ENCODE results near the gene POLR3C.

Gene POLR3C

GRCh38 chr1:145878724-145879123 lies 54.7 kb downstream of the POLR3C start:
- no peaks in the 10 kb centered on the region for H3K9me3 ChIP-seq (ENCODE audit: control insufficient read depth, insufficient read depth, low read length)
- H3K9ac ChIP-seq (ENCODE audit: low read depth, low read length), result no peak overlapping the region
- H3K36me3 ChIP-seq (ENCODE audit: control insufficient read depth, insufficient read depth, low read length), result no peaks in the 10 kb centered on the region
- H3K4me1 ChIP-seq (ENCODE audit: control insufficient read depth, insufficient read depth, low read length), result peaks cover 12% of the 10 kb centered on the region
- no peak overlapping the region for H3K4me3 ChIP-seq (ENCODE audit: low read depth, low read length)
- H3K27me3 ChIP-seq (ENCODE audit: control insufficient read depth, insufficient read depth, low read length), result peaks cover 28% of the 10 kb centered on the region

GRCh38 chr1:145879775-145880174 lies 55.8 kb downstream of the POLR3C start:
- peaks cover 12% of the 10 kb centered on the region for H3K4me1 ChIP-seq (ENCODE audit: control insufficient read depth, insufficient read depth, low read length)
- H3K9me3 ChIP-seq (ENCODE audit: control insufficient read depth, insufficient read depth, low read length), result no peaks in the 10 kb centered on the region
- no peaks in the 10 kb centered on the region for H3K36me3 ChIP-seq (ENCODE audit: control insufficient read depth, insufficient read depth, low read length)
- no peak overlapping the region for H3K4me3 ChIP-seq (ENCODE audit: low read depth, low read length)
- no peak overlapping the region for H3K9ac ChIP-seq (ENCODE audit: low read depth, low read length)
- peaks cover 28% of the 10 kb centered on the region for H3K27me3 ChIP-seq (ENCODE audit: control insufficient read depth, insufficient read depth, low read length)

DNA sequence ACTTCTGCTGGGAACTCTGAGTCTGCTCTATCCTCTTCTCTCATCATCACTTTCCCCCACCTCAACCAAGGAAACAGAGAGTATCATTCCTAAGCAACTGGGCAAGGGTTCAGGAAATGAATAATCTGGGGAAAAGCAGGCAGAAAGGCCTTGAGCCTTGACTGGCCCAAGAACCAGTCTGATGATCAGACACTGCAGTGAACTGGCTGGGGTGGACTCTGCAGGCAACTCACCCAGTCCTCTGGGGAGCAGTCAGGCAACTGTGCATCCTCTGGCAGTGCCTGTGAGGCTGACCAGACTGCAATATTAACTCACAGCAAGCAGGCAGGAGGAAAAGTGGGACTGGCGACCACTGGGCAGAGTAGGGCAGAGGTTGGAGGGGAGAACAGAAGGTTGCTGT lies 60.7 kb downstream of the POLR3C start:
- Histone ChIP-seq H3K36me3 (ENCODE audit: control insufficient read depth, insufficient read depth, low read length) (no peaks in the 10 kb centered on the region), H3K4me1 (ENCODE audit: control insufficient read depth, insufficient read depth, low read length) (peaks cover 8% of the 10 kb centered on the region), H3K9me3 (ENCODE audit: control insufficient read depth, insufficient read depth, low read length) (no peaks in the 10 kb centered on the region), H3K9ac (ENCODE audit: low read depth, low read length) (no peak overlapping the region), H3K4me3 (ENCODE audit: low read depth, low read length) (no peak overlapping the region), H3K27me3 (ENCODE audit: control insufficient read depth, insufficient read depth, low read length) (peaks cover 26% of the 10 kb centered on the region)

DNA sequence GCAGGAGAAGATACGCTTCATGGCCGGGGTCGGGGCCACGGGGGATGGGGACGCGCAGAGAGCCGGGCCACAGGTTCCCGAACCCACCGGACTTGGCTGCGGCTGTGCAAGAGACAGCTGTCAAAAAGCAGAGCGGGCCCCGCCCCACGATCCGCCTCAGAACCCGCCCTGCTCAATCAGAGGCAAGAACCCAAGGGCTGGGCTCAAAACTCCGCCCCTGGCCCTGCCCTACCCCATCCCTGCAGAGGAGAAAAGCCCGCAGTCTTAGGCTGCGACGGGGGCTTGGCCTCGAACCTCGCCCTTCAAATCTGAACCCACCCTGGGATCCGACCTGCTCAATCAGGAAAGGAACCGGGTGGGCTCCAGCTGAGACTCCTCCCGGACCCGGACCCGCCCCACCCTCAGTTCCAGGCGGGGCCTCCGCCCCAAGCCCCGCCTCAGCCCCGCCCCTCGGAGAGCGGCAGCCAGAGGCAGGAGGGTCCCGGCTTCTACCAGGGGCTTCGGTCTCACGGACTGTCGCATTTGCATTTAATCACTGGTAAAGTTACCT lies 61.8 kb downstream of the POLR3C start, which contains the start of gene ANKRD35:
Gene ANKRD35 (minus strand): TSS at position 129 of the 550 bp plus-strand sequence. CDS start 108 bp downstream, at position 21.
- Histone ChIP-seq H3K27me3 (ENCODE audit: control insufficient read depth, insufficient read depth, low read length) (peaks cover 26% of the 10 kb centered on the region), H3K4me1 (ENCODE audit: control insufficient read depth, insufficient read depth, low read length) (no peaks in the 10 kb centered on the region), H3K4me3 (ENCODE audit: low read depth, low read length) (peak within 1 kb of the TSS; percentile 67), H3K36me3 (ENCODE audit: control insufficient read depth, insufficient read depth, low read length) (no peaks in the 10 kb centered on the region), H3K9ac (ENCODE audit: low read depth, low read length) (no peak within 1 kb of the TSS), H3K9me3 (ENCODE audit: control insufficient read depth, insufficient read depth, low read length) (no peaks in the 10 kb centered on the region)

- Histone ChIP-seq H3K9ac (ENCODE audit: low read depth, low read length) (no peak overlapping the region), H3K36me3 (ENCODE audit: control insufficient read depth, insufficient read depth, low read length) (no peaks in the 10 kb centered on the region), H3K27me3 (ENCODE audit: control insufficient read depth, insufficient read depth, low read length) (peaks cover 26% of the 10 kb centered on the region), H3K4me3 (ENCODE audit: low read depth, low read length) (peak overlapping the region; percentile 67), H3K9me3 (ENCODE audit: control insufficient read depth, insufficient read depth, low read length) (no peaks in the 10 kb centered on the region), H3K4me1 (ENCODE audit: control insufficient read depth, insufficient read depth, low read length) (no peaks in the 10 kb centered on the region)
These were observed 62.4 kb downstream of the POLR3C start for GRCh38 chr1:145886390-145886789.

DNA sequence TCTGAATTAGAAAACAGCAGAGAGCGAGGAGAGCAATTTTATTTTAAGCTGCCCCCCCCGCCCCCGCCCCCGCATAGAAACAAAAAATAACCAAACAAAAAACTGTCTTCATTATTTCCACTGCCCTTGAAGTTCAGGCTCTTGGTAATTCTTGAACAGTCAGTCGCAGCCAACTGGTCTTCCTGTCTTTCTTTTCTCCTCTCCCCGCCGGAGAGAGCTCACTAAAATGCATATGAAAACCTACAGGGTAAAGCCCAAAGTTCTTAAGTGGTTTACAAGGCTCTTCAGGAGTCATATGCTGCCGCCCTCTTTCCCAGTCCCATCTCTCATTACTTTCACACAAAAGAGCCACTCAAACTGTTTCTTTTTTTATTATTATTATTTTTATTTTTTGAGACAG lies 62.8 kb downstream of the POLR3C start:
- peaks cover 26% of the 10 kb centered on the region for H3K27me3 ChIP-seq (ENCODE audit: control insufficient read depth, insufficient read depth, low read length)
- no peaks in the 10 kb centered on the region for H3K4me1 ChIP-seq (ENCODE audit: control insufficient read depth, insufficient read depth, low read length)
- H3K36me3 ChIP-seq (ENCODE audit: control insufficient read depth, insufficient read depth, low read length), result no peaks in the 10 kb centered on the region
- H3K9me3 ChIP-seq (ENCODE audit: control insufficient read depth, insufficient read depth, low read length), result no peaks in the 10 kb centered on the region
- H3K9ac ChIP-seq (ENCODE audit: low read depth, low read length), result no peak overlapping the region
- H3K4me3 ChIP-seq (ENCODE audit: low read depth, low read length), result no peak overlapping the region

DNA sequence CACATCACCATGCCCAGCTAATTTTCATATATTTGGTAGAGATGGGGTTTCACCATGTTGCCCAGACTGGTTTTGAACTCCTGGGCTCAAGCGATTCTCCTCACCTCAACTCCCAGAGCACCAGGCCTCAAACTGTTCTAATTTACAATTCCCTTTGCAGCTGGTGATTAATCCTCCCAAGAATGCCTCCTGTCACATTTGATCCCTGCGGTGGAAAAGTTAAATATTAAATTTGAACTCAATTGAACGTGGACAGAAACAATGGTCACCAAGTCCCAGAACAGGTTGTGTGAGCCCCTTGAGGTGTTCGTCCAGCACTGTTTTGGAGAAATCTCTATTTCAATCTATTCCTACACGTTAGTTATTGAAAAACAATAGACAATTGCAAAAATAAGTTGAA lies 63.6 kb downstream of the POLR3C start:
- H3K36me3 ChIP-seq (ENCODE audit: control insufficient read depth, insufficient read depth, low read length), result no peaks in the 10 kb centered on the region
- no peak overlapping the region for H3K9ac ChIP-seq (ENCODE audit: low read depth, low read length)
- H3K9me3 ChIP-seq (ENCODE audit: control insufficient read depth, insufficient read depth, low read length), result no peaks in the 10 kb centered on the region
- peaks cover 5% of the 10 kb centered on the region for H3K4me1 ChIP-seq (ENCODE audit: control insufficient read depth, insufficient read depth, low read length)
- peaks cover 24% of the 10 kb centered on the region for H3K27me3 ChIP-seq (ENCODE audit: control insufficient read depth, insufficient read depth, low read length)
- no peak overlapping the region for H3K4me3 ChIP-seq (ENCODE audit: low read depth, low read length)

DNA sequence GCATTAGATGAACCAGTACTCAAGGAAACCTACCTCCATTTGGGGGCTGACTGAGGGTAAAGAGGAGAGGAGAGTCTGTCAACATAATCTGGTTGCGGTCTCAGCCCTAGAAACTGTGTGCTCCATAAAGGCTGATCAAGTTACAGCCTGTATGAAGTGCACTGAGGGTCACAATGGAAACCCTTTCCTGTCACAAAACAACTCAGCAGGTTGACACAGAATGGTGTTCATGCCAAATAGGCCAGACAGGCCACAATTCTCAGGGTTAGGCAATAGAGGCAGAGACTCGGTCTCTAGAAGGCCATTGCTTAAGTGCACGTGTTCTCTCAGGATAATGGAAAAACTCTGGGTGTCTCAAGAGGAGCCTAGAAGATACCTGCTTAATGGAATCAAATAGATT lies 65.7 kb downstream of the POLR3C start:
- peaks cover 5% of the 10 kb centered on the region for H3K4me1 ChIP-seq (ENCODE audit: control insufficient read depth, insufficient read depth, low read length)
- H3K9me3 ChIP-seq (ENCODE audit: control insufficient read depth, insufficient read depth, low read length), result no peaks in the 10 kb centered on the region
- H3K4me3 ChIP-seq (ENCODE audit: low read depth, low read length), result no peak overlapping the region
- H3K9ac ChIP-seq (ENCODE audit: low read depth, low read length), result no peak overlapping the region
- no peaks in the 10 kb centered on the region for H3K36me3 ChIP-seq (ENCODE audit: control insufficient read depth, insufficient read depth, low read length)
- H3K27me3 ChIP-seq (ENCODE audit: control insufficient read depth, insufficient read depth, low read length), result peaks cover 8% of the 10 kb centered on the region

GRCh38 chr1:145891143-145891542 lies 67.1 kb downstream of the POLR3C start:
- H3K36me3 ChIP-seq (ENCODE audit: control insufficient read depth, insufficient read depth, low read length), result no peaks in the 10 kb centered on the region
- H3K4me3 ChIP-seq (ENCODE audit: low read depth, low read length), result no peak overlapping the region
- H3K4me1 ChIP-seq (ENCODE audit: control insufficient read depth, insufficient read depth, low read length), result peaks cover 5% of the 10 kb centered on the region
- H3K9me3 ChIP-seq (ENCODE audit: control insufficient read depth, insufficient read depth, low read length), result no peaks in the 10 kb centered on the region
- no peak overlapping the region for H3K9ac ChIP-seq (ENCODE audit: low read depth, low read length)
- H3K27me3 ChIP-seq (ENCODE audit: control insufficient read depth, insufficient read depth, low read length), result no peaks in the 10 kb centered on the region

DNA sequence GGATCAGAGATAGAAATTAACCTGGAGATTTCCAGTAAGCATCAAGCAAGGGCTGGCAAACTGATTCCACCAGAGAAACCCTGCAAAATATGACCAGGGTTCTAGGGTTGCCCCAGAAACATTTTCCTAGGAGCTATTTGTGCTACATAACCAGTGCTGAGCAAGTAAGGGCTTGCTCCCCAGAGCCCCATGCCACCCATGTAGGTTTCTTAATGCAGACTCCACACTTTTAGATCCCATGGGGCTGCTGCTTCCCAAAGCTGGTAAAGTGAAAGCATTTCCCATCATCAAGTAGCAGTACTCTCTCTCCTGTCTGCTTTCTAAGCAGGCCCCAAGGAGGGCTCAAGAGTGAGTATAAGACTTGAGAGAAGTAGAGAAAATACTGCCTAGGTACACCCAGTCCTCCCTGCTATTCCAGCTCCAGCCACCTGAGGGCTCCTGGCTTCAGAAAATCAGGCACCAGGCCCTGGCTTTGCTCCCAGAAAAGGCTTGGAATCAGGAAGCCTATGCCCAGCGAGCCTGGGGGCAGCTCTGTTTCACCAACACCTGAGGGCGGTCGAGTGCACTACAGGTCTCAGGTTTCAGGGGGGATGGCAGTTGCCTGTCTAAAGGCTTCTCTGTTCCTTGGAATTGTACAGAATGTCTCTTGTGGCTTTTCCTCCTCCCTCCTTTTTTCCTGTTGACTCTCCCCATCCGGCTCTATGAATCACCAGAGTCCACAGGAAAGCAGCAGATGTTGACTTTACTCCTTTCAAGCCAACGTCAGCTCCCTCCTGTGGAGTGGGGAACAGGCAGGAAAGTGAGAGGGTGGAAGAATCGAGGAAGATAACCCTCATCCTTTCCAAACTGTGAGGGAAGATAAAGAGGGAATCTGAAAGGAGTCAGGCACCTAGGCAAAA lies 67.8 kb downstream of the POLR3C start:
- Histone ChIP-seq H3K4me3 (ENCODE audit: low read depth, low read length) (peak overlapping the region; percentile 27), H3K27me3 (ENCODE audit: control insufficient read depth, insufficient read depth, low read length) (peaks cover 2% of the 10 kb centered on the region), H3K9ac (ENCODE audit: low read depth, low read length) (peak overlapping the region; percentile 32)

GRCh38 chr1:145892486-145893087 lies 68.6 kb downstream of the POLR3C start:
- Histone ChIP-seq H3K4me3 (ENCODE audit: low read depth, low read length) (peak overlapping the region; percentile 27), H3K9ac (ENCODE audit: low read depth, low read length) (no peak overlapping the region)

More for the DNA sequence above, 67.8 kb downstream of the POLR3C start:
- Histone ChIP-seq H3K4me1 (ENCODE audit: control insufficient read depth, insufficient read depth, low read length) (peaks cover 5% of the 10 kb centered on the region), H3K9me3 (ENCODE audit: control insufficient read depth, insufficient read depth, low read length) (no peaks in the 10 kb centered on the region), H3K36me3 (ENCODE audit: control insufficient read depth, insufficient read depth, low read length) (no peaks in the 10 kb centered on the region)

More at GRCh38 chr1:145892486-145893087, 68.6 kb downstream of the POLR3C start:
- Histone ChIP-seq H3K9me3 (ENCODE audit: control insufficient read depth, insufficient read depth, low read length) (no peaks in the 10 kb centered on the region), H3K27me3 (ENCODE audit: control insufficient read depth, insufficient read depth, low read length) (peaks cover 2% of the 10 kb centered on the region), H3K4me1 (ENCODE audit: control insufficient read depth, insufficient read depth, low read length) (peaks cover 5% of the 10 kb centered on the region), H3K36me3 (ENCODE audit: control insufficient read depth, insufficient read depth, low read length) (no peaks in the 10 kb centered on the region)
